Measurements from ENCODE around the gene ATP2B3.

DNA sequence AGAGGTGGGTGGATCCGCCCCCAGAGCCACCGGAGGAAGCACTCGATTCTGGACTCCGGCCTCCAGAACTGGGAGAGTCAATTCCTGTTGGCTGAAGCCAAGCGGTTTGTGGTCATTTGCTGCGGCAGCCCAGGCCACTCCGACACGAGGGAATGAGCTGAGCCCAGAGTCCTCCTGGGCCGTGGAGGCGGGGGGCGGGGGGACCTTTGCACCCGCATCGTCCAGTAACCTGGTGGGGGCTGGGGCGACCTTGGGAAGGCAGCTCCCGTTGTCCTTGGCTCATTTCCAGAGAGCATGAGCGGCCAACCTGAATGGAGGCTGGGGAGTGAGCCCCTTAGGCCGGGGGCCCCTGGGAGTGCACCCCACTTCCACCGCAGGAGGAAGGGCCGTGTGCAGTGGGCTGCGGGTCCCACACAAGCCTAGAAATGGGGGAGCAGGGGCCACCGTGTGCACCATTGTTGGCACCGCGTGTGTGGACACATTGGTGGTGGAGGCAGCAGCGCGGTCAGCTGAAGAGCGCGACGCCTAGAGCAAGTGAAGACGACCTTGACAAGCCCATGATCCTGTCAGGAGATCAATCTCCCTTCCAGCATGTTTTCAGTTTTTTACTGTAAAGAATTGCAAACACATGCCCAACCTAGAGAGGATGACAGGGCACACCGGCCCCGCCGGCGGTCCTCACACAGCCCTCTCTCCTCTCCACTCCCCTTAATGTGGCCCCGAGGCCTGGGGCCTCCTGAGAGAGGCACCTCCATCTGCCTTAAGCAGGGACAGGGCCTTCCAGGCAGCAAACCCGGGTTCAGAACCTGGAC is 109.6 kb downstream of the ATP2B3 start:
- no peak for TF ChIP-seq SUZ12 (IDR thresholded peaks at IDR 0.05)
- TF ChIP-seq BHLHE40 (IDR thresholded peaks at IDR 0.05; ENCODE audit: borderline replicate concordance) = no peak
- no peak for TF ChIP-seq HDGF (IDR thresholded peaks at IDR 0.05; ENCODE audit: borderline replicate concordance)
- TF ChIP-seq FOXM1 (IDR thresholded peaks at IDR 0.05; ENCODE audit: borderline replicate concordance) = no peak
- TF ChIP-seq TARDBP (IDR thresholded peaks at IDR 0.05) = no peak
- no peak for TF ChIP-seq ZNF384 (IDR thresholded peaks at IDR 0.05)
